Activated CD4-positive, alpha-beta T cell treated with anti-CD3 and anti-CD28 coated beads, Interleukin-2, amount 10 ng/mL, durations not matched to agents 24 days and 14 days (primary cell): ENCODE measurements around the gene CAMK1. TPM values are rescaled to one million over a fixed set of nuclear protein-coding genes. Genes with fewer than 3 reads are reported as not detected.
A peak's percentile ranks its signal among the peaks of the same experiment; 100 is the strongest.
"Not testable (repeated sequence)": the region's sequence is repeated elsewhere in the genome, so short reads cannot be mapped to it uniquely, and the experiment has no call there.

Source experiments
- DNase-seq: peaks from one replicate; pipeline ENCODE4 v3.0.0; 2022
- H3K27ac Mint-ChIP-seq: one replicate; pipeline ENCODE4 v1.8.0; 2022; ENCODE audit warnings: mild to moderate bottlenecking, mixed read lengths
- H3K27me3 Mint-ChIP-seq: one replicate; pipeline ENCODE4 v1.8.0; 2022; ENCODE audit warnings: mixed read lengths
- H3K36me3 Mint-ChIP-seq: one replicate; pipeline ENCODE4 v1.8.0; 2022; ENCODE audit warnings: low read depth, mild to moderate bottlenecking, mixed read lengths
- H3K4me1 Mint-ChIP-seq: one replicate; pipeline ENCODE4 v1.8.0; 2021; ENCODE audit warnings: mixed read lengths
- H3K4me3 Mint-ChIP-seq: one replicate; pipeline ENCODE4 v1.8.0; 2022; ENCODE audit warnings: mild to moderate bottlenecking, moderate library complexity, mixed read lengths
- H3K9me3 Mint-ChIP-seq: one replicate; pipeline ENCODE4 v1.8.0; 2021; ENCODE audit warnings: mixed read lengths
- intact Hi-C: fragments of 100-400 bp; cut with micrococcal nuclease; formaldehyde crosslinking; loops from one replicate; pipeline ENCODE4 v1.15.1; 2023
- total RNA-seq: library from RNA; stranded (reverse); gene quantifications from 2 replicates; pipeline ENCODE4 v1.2.3, GENCODE V29; 2022

The CAMK1 gene
- total RNA-seq, 1 donor from 2014 or later: 83.7 TPM

DNA sequence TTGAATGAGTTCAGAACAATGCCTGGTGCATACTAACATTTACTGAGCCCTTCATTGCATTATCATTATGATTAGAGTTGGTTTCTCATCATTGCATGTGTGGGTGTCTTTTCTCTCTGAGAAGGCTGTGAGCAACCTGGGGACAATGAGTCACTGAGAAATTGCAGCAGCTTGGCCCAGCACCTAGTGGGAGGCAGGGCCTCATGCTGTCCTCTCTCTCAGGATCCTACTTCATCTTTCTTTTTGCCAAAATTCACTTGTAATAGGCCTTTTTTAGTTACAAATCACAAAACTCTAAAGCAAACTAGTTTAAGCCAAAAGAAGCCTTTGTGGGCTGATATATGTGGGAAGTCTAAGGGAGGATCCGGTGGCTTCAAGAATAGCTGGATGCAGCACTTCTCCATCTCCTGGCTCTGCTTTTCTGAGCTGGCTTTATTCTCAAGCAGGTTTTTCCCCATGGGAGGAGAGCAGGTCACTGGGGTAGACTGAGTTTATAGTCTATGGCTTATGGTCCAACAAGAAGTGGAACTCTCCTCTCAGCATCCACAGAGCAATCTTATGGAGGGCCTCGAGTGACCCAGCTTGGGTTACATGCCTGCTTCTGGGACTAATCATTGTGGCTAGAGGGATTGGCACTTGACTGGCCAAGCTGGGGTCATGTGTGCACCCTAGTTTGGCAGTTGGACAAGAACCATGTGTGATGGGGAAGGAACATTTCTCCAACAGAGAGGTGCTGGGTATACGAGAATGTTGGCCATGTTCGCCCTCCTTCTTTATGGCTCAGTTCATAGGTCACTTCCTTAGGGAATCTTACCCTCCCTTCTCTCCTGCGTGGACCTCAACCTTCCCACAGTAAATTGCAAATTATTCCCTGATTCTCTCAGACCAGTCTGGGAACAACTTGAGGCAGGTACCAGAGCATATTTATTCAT lies 8.7 kb upstream of the CAMK1 start:
- no peaks in the 10 kb centered on the region for H3K27me3 Mint-ChIP-seq
- H3K36me3 Mint-ChIP-seq: peaks cover 36% of the 10 kb centered on the region
- peak; percentile 70 for DNase-seq
- intact Hi-C loops: loop anchor here (1.0 to 5.0 kb wide), 5 partner anchors 8 to 474 kb away; partner anchors contain the start of gene TADA3
- peak overlapping the region; percentile 73 for H3K4me3 Mint-ChIP-seq
- peaks cover 60% of the 10 kb centered on the region for H3K4me1 Mint-ChIP-seq
- H3K27ac Mint-ChIP-seq: peak overlapping the region; percentile 88
- peaks cover 4% of the 10 kb centered on the region for H3K9me3 Mint-ChIP-seq

- H3K36me3 Mint-ChIP-seq: peaks cover 32% of the 10 kb centered on the region
- DNase-seq: no peak
- H3K4me3 Mint-ChIP-seq: peak overlapping the region; percentile 73
- intact Hi-C loops: loop anchor here (1.0 to 5.0 kb wide), 5 partner anchors 7 to 475 kb away; partner anchors contain the start of gene TADA3
- no peaks in the 10 kb centered on the region for H3K27me3 Mint-ChIP-seq
- H3K4me1 Mint-ChIP-seq: peaks cover 58% of the 10 kb centered on the region
- peaks cover 4% of the 10 kb centered on the region for H3K9me3 Mint-ChIP-seq
- peak overlapping the region; percentile 88 for H3K27ac Mint-ChIP-seq
Measured at GRCh38 chr3:9777694-9778021, 7.9 kb upstream of the CAMK1 start.

DNA sequence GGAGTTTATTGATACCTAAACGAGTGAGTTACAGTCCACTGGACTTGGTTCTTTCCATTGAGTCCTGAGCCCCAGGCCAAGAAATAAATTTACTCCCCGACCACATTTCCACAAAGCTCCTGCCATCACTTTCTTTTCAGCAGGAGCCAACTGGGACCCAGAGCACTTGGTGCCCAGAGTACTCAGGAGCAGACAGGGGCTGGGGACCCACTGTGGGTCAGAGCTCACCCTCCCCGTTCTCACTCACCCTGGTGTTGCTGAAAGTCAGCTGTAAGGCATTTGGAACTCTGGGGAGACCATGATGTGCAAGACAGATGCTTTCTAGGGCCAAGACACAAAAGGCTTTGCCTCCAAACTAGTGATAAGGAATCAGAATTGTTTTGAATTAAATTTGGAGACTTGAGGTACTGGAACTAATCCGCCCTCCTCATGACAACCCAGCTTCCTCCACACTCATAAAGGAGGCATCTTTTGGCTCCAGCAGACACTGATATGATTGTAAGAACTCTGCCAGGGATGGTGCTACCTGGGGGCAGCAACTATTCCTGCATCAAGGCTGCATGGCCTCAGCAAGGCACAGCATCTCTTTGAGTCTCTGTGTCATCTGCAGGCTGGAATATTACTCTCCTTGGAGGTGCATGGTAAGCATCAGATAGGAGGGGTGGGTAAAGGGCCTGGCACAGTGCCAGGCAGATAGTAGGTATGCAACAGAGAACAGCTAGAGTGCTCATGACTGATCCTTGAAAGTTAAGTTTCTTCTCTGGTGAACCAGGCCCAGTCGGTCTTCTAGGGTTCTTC lies 7.3 kb upstream of the CAMK1 start:
- peaks cover 4% of the 10 kb centered on the region for H3K9me3 Mint-ChIP-seq
- H3K27me3 Mint-ChIP-seq: no peaks in the 10 kb centered on the region
- DNase-seq: no peak
- peak overlapping the region; percentile 88 for H3K27ac Mint-ChIP-seq
- peaks cover 27% of the 10 kb centered on the region for H3K36me3 Mint-ChIP-seq
- peak overlapping the region; percentile 73 for H3K4me3 Mint-ChIP-seq
- H3K4me1 Mint-ChIP-seq: peaks cover 58% of the 10 kb centered on the region
- intact Hi-C loops: loop anchor here (5.0 kb wide), 1 partner anchor 475 kb away; no protein-coding TSS in a partner anchor

DNA sequence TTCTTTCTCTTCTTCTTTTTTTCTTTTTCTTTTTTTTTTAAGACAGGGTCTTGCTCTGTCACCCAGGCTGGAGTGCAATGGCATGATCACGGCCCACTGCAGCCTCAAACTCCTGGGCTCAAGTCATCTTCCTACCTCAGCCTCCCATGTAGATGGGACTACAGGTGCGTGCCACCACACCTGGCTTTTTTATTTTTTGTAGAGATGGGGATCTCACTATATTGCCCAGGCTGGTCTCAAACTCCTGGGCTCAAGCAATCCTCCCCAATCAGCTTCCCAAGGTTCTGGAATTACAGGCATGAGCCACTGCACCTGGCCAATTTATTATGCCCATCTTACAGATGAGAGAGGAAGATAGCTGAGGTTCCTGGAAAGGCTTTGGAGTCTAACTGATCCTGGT lies 1.3 kb upstream of the CAMK1 start:
- H3K27me3 Mint-ChIP-seq, intact Hi-C loops, DNase-seq, H3K9me3 Mint-ChIP-seq: not testable (repeated sequence)
- H3K27ac Mint-ChIP-seq: peak overlapping the region; percentile 45
- H3K4me1 Mint-ChIP-seq: peaks cover 45% of the 10 kb centered on the region
- peak overlapping the region; percentile 82 for H3K4me3 Mint-ChIP-seq
- peaks cover 22% of the 10 kb centered on the region for H3K36me3 Mint-ChIP-seq

DNA sequence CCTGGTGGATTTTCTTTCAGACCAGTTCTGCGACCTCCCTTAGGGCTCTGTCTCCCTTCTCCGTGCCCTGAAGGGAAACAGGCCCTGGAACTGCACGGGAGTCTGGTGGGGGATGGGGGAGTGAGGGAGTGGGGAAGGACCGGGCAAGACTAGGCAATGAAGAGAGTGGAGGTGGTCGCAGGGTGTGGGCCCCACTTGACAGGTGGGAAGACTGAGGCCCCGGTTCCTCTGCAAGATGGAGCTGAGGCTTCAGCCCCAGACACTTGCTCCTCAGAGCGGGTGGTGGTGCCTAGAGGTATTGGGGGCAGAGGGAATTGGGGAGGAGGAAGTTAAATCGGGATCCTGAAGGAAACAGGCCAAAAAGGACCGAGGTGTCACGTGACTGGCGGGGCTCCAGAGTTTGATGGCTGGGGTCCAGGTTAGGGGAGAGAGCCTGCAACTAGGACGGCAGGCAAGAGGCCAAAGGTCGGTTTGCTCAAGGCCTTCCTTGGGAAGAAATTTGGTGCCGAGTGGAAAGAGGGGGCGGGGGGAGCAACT lies 597 bp upstream of the CAMK1 start:
- DNase-seq: no peak
- Mint-ChIP-seq H3K4me3 (peak overlapping the region; percentile 82), H3K27me3 (no peaks in the 10 kb centered on the region), H3K9me3 (no peaks in the 10 kb centered on the region), H3K36me3 (peaks cover 26% of the 10 kb centered on the region), H3K4me1 (peaks cover 43% of the 10 kb centered on the region), H3K27ac (peak overlapping the region; percentile 80)
- intact Hi-C loops: loop anchor here (1.0 kb wide), 1 partner anchor 8 kb away; no protein-coding TSS in a partner anchor

- Mint-ChIP-seq H3K36me3 (peaks cover 29% of the 10 kb centered on the region), H3K4me3 (peak overlapping the region; percentile 82), H3K4me1 (peaks cover 43% of the 10 kb centered on the region), H3K9me3 (no peaks in the 10 kb centered on the region), H3K27me3 (no peaks in the 10 kb centered on the region), H3K27ac (peak overlapping the region; percentile 58)
- intact Hi-C loops: loop anchor here (1.0 to 2.0 kb wide), 3 partner anchors 19 to 36 kb away; partner anchors contain the start of gene ARPC4
- DNase-seq: no peak
Measured at GRCh38 chr3:9769012-9769411, 735 bp downstream of the CAMK1 start.

DNA sequence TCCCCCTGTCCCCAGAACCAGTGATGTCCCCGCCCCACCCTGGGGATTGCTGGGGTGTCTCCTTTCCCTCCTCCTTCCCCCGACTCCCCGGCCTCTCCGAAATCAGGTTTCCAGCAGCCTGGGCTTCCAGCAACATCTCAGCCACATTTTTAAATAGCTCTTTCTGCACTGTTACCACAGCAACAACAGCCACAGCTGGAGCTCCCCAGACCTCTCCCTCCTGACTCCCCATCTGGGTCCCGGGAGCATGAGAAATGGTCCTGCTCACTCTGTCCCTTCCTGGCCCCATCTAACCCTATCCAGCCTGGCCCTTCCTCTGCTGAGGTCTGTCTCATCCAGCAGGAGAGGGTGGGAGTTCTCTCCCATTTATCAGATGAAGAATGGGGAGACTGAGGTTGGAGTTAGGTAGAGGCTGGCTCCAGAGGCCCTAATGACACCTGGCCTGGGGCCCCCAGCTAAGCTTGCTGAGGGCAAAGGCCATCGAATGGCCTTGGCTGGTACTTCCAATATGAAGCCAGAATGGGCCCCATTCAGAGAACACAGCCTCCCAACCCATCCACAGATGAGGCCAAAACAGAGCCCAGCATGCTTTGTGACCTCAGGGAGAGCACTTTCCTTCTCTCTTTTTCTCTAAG lies 1.5 kb downstream of the CAMK1 start:
- intact Hi-C loops: loop anchor here (2.0 kb wide), 1 partner anchor 35 kb away; no protein-coding TSS in a partner anchor
- Mint-ChIP-seq H3K27me3 (no peaks in the 10 kb centered on the region), H3K4me1 (peaks cover 43% of the 10 kb centered on the region), H3K36me3 (peaks cover 30% of the 10 kb centered on the region), H3K27ac (peak overlapping the region; percentile 75), H3K4me3 (peak overlapping the region; percentile 82), H3K9me3 (no peaks in the 10 kb centered on the region)
- DNase-seq: no peak

- Mint-ChIP-seq H3K27ac (peak overlapping the region; percentile 42), H3K9me3 (no peaks in the 10 kb centered on the region), H3K4me1 (peaks cover 40% of the 10 kb centered on the region), H3K36me3 (peaks cover 35% of the 10 kb centered on the region), H3K4me3 (peak overlapping the region; percentile 82), H3K27me3 (no peaks in the 10 kb centered on the region)
- intact Hi-C loops: no loop called here
- DNase-seq: no peak
Measured at GRCh38 chr3:9767418-9767817, 2.3 kb downstream of the CAMK1 start.

DNA sequence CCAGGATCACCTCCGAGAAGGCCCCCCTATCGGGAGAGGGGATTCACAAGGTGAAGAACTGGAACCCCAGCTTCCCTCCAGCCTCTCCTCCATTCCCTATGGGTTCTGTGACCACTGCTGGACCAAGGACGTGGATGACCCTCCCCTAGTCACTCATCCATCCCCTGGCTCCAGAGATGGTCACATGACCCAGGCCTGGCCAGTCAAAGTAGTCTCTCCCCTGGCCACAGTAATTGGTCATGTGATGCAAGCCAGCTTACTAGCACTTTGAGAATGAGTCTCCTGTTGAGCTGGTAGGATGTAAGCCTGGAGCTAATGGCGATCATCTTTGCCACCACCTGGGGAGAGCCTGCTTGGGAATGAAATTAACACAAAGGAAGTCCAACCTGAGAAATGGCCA lies 3.9 kb downstream of the CAMK1 start:
- peaks cover 37% of the 10 kb centered on the region for H3K4me1 Mint-ChIP-seq
- no peaks in the 10 kb centered on the region for H3K27me3 Mint-ChIP-seq
- peaks cover 45% of the 10 kb centered on the region for H3K36me3 Mint-ChIP-seq
- DNase-seq: no peak
- H3K9me3 Mint-ChIP-seq: no peaks in the 10 kb centered on the region
- intact Hi-C loops: no loop called here
- no peak overlapping the region for H3K4me3 Mint-ChIP-seq
- no peak overlapping the region for H3K27ac Mint-ChIP-seq

GRCh38 chr3:9762871-9763270 lies 6.9 kb downstream of the CAMK1 start:
- no peak for DNase-seq
- no peak overlapping the region for H3K4me3 Mint-ChIP-seq
- H3K4me1 Mint-ChIP-seq: peaks cover 12% of the 10 kb centered on the region
- H3K27ac Mint-ChIP-seq: no peak overlapping the region
- H3K27me3 Mint-ChIP-seq: no peaks in the 10 kb centered on the region
- intact Hi-C loops: no loop called here
- H3K9me3 Mint-ChIP-seq: no peaks in the 10 kb centered on the region
- peaks cover 60% of the 10 kb centered on the region for H3K36me3 Mint-ChIP-seq

DNA sequence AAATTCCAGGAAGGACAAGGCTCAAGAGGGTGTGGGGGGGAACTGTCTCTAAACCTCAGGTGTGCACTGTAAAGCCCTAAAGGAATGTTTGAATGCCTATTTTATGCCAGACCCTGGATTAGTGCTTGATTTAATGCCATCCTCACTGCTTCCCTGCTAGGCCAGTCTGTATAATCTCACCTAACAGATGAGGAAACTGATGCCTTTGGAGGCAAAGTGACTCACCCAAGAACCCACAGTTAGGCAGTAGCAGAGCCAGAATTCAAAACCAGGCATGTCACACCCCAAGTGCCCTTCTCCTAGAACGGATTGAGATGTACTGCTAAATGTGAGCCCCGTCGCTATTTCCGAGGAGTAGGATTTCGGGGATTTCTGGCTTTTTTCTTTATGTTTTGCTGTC lies 7.8 kb downstream of the CAMK1 start:
- no peaks in the 10 kb centered on the region for H3K27me3 Mint-ChIP-seq
- no peak overlapping the region for H3K4me3 Mint-ChIP-seq
- peaks cover 4% of the 10 kb centered on the region for H3K4me1 Mint-ChIP-seq
- no peak overlapping the region for H3K27ac Mint-ChIP-seq
- DNase-seq: no peak
- intact Hi-C loops: no loop called here
- peaks cover 57% of the 10 kb centered on the region for H3K36me3 Mint-ChIP-seq
- H3K9me3 Mint-ChIP-seq: no peaks in the 10 kb centered on the region

DNA sequence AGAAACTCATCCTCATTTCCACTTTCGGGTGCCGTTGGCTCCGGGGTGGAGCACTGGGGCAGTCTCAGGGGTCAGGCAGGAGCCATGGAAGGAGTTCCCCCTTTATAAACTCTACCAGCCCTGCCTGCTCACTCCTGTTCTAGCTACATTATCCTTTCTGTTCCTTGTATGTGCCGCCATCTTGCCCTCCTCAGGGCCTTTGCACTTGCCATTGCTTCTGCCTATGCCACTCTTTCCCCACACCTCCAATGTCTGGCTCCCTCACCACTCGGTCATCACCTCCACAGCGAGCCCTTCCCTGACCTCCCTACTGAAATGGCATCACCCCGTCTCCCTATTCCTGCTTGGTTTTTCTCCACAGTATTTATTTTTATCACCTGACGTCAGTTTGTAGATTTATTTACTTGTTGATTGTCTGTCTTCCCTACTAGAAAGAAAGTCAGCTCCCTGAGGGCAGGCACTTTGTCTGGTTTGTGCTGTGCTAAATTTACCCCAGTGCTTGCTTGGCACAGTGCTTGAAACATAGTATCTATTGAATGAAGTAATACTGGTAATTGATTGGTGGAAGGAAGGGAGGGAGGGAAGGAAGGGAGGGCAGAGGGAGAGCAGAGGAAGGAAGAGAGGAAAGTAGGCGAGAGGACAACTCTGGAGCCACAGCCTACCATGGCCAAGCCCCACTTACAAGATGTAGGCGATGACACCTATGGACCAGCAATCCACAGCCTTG lies 8.8 kb downstream of the CAMK1 start:
- intact Hi-C loops: no loop called here
- no peaks in the 10 kb centered on the region for H3K9me3 Mint-ChIP-seq
- H3K27me3 Mint-ChIP-seq: no peaks in the 10 kb centered on the region
- H3K4me3 Mint-ChIP-seq: no peak overlapping the region
- no peak for DNase-seq
- H3K36me3 Mint-ChIP-seq: peaks cover 62% of the 10 kb centered on the region
- no peak overlapping the region for H3K27ac Mint-ChIP-seq
- H3K4me1 Mint-ChIP-seq: peaks cover 2% of the 10 kb centered on the region

DNA sequence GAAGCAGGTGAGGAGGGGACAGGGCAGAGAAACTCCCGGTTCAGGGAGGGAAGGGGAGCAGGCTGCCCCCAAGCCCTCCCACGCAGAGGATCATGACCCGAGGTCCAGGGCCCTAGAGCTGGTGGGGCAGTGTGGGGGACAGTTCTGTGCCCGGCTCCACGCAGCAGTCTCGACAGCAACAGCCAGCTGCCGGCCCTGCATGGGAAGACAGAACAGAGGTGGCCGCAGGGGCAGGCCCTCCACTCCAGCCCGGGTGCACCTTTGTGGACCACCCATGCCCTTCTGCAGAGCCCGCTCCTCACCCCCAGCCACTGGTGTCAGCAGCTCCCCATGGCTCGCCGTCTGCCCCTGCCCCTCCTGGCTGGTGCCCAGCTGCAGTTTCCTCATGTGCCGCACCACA lies 12.3 kb downstream of the CAMK1 start:
- Mint-ChIP-seq H3K4me1 (peaks cover 14% of the 10 kb centered on the region), H3K36me3 (peaks cover 70% of the 10 kb centered on the region), H3K4me3 (no peak overlapping the region), H3K27me3 (no peaks in the 10 kb centered on the region), H3K27ac (no peak overlapping the region), H3K9me3 (no peaks in the 10 kb centered on the region)
- no peak for DNase-seq
- intact Hi-C loops: no loop called here
